Middle frontal gyrus (tissue), 1 donor: ENCODE measurements around the gene SLCO4A1.

Experiments
- DNase-seq: peaks from one replicate; pipeline ENCODE4 v3.0.0-alpha.2; 2015; ENCODE audit warnings: low spot score; ENCODE audit errors: extremely low spot score

Gene SLCO4A1

GRCh38 chr20:62714799-62715198 lies 72.5 kb downstream of the SLCO4A1 start:
- no peak for DNase-seq

DNA sequence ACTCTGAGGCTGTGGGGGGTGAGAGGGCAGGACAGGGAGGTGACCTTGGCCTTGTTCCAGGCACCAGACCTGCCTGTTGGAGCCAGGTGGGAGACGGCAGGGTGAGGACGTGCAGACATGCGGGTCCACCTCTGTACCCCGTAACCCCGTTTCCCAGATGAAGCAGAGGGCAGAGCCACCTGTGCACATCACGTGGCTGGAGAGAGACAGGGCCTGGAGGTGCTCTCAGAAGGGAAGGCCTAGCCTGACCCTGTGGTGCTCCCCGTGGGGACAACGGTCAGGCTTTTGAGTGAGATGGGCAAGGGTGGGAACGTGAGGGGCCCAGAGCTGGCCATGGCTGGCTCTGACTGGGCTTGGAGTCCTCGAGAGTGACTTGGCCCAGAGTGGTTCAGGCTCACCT lies 72.9 kb downstream of the SLCO4A1 start:
- DNase-seq: no peak

DNA sequence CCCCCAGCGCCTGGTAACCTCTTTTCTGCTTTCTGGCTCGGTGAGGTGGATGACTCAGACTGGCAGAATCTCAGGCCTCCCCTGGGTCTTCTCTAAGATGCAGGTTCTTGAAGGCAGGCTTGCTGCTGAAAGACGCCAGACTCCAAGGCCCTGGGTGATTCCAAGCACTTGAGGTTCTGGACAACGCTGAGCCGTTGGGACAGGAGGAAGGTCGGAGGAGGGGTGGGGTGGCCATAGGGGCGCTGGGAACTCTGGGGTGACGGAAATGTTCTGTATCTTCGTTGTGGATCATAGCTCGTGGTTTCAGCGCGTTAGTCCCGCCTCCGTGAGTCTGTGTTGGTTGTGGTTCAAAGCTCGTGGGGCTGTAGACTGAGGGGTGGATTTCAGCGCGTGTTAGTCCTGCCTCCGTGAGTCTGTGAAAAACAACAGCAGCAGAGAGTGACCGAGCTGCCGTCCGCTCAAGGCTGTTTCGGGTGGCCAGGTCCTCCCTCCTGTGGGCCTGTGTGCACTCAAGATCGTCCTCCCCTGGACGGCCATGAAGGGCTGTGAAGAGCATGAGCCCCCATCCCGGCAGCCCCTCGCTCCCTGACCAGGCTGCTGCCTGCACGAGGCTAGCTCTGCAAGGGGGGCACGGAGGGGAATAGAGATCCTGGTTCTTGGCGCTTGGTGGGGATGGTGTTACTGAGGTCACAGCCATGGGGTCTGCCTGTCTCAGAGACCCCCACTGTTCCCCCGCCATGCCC lies 74.1 kb downstream of the SLCO4A1 start:
- DNase-seq: no peak

GRCh38 chr20:62716941-62717310 lies 74.6 kb downstream of the SLCO4A1 start:
- DNase-seq: no peak

GRCh38 chr20:62717933-62718332 lies 75.6 kb downstream of the SLCO4A1 start:
- DNase-seq: no peak

DNA sequence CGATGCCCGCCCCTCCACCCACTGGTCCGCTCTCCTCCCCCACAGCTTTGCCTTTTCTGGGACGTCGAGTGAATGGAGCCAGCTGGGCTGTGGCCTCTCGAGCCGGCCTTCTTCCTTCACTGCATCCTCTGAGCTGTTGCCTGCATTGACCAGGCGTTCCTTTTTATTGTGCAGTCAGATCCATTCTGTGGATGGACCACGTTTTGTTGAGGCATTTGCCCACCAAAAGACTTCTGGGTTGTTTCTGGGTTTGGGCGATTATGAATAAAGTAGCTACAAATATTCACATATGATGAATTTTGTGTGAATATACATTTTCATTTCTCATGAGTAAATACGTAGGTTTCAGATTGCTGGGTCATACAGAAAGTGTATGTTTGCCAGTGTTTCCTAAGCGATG lies 76.2 kb downstream of the SLCO4A1 start:
- no peak for DNase-seq

GRCh38 chr20:62719250-62719935 lies 77.1 kb downstream of the SLCO4A1 start:
- no peak for DNase-seq
